A204.1 (cell line): ENCODE data around the gene SLCO3A1.
"Not testable (repeated sequence)": the region's sequence is repeated elsewhere in the genome, so short reads cannot be mapped to it uniquely, and the experiment has no call there.

Experiments
- FAIRE-seq: peaks from 2 replicates; lab custom pipeline; 2012; peaks lifted over from hg19 to GRCh38; lab: Jason Lieb, UNC

Gene SLCO3A1

GRCh38 chr15:92164327-92165000, 311.0 kb downstream of the SLCO3A1 start:
- FAIRE-seq: no peak

- FAIRE-seq: no peak
These were observed 311.5 kb downstream of the SLCO3A1 start for GRCh38 chr15:92165001-92165346.

DNA sequence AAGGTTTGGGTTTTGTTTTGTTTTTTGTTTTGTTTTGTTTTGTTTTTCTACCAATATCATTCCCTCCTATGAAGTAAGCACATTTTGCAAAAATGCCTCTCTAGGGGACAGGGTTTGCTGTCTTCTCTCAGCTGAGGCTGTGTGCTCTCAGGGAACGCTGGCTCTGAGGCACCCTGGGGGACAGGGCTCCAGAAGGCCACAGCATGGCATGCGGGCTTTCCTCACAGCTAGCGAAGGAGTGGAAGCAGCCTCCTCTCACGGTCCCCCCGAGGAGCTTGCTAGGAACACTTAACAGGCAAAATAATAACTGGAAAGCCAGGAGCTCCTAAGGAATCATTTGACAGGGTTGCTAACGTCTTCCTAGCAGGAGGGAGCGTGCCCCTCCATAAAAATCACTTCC, 312.5 kb downstream of the SLCO3A1 start:
- FAIRE-seq: no peak

DNA sequence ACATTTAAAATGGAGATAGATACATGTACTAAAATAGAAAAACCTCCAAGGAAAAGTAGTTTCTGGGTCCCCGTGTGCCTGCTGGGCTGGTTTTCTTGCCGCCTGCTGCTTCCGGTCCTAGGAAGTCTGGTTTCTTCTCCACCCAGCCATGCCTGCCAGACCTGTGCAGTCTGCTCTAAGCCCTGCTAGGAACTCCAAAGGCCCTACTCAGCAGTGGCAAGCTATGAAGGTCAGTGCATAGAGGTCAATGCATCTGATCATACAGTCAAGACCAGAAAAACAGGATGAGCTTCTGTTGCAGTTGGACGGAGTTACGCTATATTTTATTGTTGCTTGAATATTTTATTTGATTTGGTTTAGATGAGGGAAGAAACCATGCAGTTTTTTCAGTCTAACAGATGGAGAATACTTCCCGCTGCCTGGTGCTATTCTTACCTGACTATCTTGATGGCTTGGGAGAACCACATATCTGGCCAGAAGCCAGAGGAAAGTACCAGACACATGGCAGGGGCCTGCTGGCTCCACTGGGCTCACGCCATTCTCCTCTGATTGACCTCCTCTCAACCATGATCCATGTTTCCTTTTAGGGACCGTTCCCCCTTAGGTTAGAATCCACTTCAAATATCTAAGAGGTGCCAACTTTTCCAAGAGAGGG, 313.4 kb downstream of the SLCO3A1 start:
- no peak for FAIRE-seq

DNA sequence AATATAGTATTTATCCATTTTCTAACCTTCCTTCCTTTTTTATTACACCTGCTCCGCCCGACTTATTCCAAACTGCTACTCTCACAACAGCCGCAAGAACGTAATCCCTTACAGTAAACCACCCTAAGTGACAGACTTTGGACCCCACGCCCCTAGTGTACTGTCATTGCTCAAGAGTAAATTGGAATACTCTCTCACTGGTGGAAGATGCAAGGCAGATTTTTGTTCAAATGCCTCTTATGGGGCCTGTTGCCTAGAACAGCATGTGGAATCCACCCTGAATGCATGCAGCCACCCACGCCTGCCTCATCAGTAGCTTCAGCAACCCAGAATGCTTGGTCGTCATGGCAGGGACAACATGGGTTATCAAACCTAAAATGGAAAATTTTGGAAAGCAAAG, 313.9 kb downstream of the SLCO3A1 start:
- no peak for FAIRE-seq

GRCh38 chr15:92168066-92168683, 314.7 kb downstream of the SLCO3A1 start:
- FAIRE-seq: no peak

GRCh38 chr15:92170897-92171296, 317.4 kb downstream of the SLCO3A1 start:
- no peak for FAIRE-seq

DNA sequence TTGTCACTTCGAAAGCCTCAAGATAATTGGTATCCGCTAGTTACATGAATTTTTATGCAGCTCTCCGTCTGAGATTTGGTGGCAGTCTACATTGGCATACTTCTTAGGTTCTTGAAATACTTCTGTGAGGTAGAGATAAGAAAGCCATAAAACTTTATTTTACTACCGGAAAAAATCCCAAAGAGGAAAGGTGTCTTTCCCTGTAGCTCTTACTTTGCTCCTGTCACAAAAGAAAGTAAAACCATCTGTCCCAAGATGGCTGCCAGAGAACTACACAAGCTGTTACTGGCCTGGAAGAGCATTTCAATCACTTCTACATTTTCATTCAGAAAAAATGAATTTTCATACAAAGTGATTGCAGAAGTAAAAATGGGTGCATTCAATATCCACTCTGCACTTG, 325.4 kb downstream of the SLCO3A1 start:
- FAIRE-seq: no peak

- FAIRE-seq: no peak
These were observed 330.6 kb downstream of the SLCO3A1 start for GRCh38 chr15:92184142-92184541.

GRCh38 chr15:92184679-92185230, 331.2 kb downstream of the SLCO3A1 start:
- no peak for FAIRE-seq

- no peak for FAIRE-seq
These were observed 334.5 kb downstream of the SLCO3A1 start for GRCh38 chr15:92187975-92188374.

DNA sequence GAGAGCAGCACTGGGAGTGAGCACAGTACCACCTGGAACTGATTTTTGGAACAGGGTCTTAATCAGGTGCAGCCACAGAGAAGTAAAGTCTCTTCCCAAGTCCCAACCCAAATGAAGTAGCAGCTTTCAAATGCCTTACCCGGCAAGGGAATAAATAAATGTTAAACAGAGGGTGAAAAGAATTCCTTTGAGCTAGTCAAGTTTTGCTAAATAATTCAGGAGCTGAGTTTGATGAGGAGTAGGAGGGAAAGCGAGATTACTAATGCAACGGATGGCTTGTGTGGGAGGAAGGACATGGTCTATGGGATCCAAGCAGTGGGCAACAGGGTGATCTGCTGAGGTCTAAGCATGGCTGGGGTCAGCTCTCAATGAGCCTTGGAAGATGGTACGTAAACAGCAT, 335.7 kb downstream of the SLCO3A1 start:
- no peak for FAIRE-seq

GRCh38 chr15:92195241-92195640, 341.7 kb downstream of the SLCO3A1 start:
- no peak for FAIRE-seq

DNA sequence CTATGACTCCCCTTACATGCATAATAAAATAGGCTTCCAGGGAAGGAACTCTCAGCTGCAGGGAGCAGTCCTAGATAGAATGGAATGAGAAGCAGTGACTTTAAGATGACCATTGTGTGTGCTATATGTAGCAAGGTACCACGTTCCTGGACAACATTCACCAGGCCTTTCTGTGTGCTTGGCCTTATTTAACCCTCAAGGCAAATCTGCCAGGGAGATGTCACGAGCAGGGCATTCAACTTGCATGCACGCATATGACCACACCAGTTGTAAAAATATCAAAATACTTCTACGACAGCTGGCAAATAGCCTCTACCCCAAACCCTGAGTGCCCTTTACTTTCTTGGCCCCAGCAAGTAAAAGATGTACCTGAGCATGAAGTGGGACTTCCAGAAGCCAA, 342.8 kb downstream of the SLCO3A1 start:
- FAIRE-seq: no peak

DNA sequence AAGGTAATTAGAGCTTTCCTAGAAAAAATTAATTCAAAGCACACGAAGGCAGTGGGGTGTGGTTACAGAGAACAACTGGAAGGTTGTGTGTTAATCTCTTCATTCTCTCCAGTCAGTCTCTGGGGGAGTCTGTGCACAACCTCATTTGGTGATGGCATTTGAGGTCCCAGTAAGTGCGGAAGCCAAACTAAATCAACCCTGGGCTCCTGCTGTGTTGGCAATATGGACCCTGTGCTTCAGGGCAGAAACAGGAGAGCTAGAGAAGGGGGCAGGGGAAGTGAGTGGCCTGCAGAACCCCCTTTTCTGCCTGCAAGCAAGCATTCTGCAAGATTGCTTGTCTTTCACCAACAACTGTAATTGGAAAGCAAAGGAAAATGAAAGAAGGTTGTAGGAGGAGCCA, 344.2 kb downstream of the SLCO3A1 start:
- FAIRE-seq: no peak

DNA sequence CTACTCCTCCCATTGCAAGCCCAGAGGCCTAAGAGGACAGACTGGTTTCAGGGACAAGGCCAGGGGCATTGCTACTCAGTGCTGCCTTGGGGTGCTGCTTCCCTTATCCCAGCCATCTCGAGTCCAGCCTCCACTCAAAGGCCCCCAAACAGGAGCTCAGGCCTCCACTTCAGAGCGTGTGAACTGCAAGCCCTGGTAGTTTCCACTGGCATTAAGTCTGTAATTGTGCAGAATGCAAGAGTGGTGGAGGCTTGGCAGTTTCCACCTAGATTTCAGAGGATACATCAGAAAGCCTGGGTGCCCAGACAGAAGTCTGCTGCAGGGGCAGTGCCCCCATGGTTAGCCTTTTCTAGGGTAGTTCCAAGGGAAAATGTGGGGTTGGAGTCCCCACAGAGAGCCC, 347.4 kb downstream of the SLCO3A1 start:
- no peak for FAIRE-seq

GRCh38 chr15:92205255-92205739, 351.8 kb downstream of the SLCO3A1 start:
- no peak for FAIRE-seq

GRCh38 chr15:92207601-92208000, 354.1 kb downstream of the SLCO3A1 start:
- FAIRE-seq: not testable (repeated sequence)
